HG03575 (cell line): ENCODE results near the gene NUP210L.
"Not testable (repeated sequence)": the region's sequence is repeated elsewhere in the genome, so short reads cannot be mapped to it uniquely, and the experiment has no call there.

Experiments
- ATAC-seq: cut with Tn5 transposase; IDR thresholded peaks from one replicate; pipeline ENCODE4 v1.9.1; 2021; ENCODE audit not compliant: unreplicated experiment, insufficient number of reproducible peaks, low FRiP score; ENCODE audit errors: extremely low read depth

NUP210L gene

DNA sequence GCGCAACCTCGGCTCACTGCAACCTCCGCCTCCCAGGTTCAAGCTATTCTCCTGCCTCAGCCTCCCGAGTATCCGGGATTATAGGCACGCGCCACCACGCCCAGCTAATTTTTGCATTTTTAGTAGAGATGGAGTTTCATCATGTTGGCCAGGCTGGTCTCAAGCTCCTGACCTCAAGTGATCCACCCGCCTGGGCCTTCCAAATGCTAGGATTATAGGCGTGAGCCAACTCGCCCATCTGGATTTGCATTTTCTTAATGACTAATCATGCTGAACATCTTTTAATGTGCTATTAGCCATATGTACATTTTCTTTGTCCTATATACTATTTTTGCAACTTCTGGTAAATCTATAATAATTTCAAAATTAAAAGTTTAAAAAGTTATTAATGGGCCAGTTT, 31.7 kb downstream of the NUP210L start:
- not testable (repeated sequence) for ATAC-seq

DNA sequence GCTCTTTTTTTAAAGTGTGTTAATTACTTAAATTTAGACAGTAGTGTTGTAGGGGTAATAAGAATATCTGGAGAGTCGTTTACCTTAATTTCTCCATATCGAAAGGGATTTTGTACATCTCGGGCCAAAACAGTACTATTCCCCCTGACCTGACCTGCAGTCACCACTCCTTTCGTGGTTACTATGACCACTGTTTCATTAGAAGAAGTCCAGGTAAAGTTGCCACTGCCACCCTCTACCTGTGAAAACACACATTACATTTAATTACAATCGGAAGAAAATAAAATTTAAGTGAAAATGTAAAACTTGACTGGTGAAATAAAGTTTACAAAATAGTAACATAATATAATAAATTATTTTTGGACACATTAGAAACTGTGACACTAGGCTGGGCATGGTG, 37.2 kb downstream of the NUP210L start:
- no peak for ATAC-seq

DNA sequence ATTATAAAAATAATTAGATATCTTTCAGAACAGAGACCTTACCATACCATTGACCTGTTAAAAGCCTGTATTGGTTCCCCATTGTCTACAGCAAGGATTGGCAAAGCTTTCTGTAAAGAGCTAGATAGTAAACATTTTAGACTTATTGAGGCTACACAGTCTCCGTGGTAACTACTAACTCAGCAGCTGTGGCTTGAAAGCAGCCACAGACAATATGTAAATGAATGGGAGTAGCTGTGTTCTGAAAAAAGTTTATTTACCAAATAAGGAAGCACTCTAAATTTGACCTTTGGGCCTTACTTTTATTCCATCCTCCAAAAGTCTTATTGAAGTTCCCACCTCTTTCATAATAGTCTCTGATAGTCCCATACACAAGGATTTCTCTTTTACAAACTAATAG, 39.7 kb downstream of the NUP210L start:
- ATAC-seq = no peak

DNA sequence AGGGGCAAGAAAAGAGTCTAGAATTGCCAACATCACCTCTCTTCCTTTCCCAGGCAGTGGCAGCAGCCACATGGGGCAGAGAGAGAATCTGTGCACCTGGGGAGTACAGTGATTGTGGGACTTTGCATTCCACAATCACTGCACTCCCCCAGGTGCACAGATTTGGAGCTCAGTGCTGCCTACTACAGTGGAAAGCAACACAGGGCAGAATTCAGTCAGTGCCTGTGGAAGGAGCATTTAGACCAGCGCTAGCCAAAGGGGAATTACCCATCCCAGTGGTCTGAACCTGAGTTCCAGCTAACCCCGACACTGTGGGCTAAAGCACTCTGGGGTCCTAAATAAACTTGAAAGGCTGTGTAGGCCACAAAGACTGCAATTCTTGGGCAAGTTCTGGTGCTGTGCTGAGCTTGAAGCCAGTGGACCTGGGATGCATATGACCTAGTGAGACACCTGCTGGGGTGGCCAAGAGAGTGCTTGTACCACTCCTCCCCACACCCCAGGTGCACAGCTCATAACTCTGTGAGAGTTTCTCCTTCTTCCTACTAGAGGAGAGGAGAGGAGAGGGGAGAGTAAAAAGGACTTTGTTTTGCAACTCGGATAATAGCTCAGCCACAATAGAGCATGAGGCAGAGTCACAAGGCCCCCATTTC, 50.3 kb downstream of the NUP210L start:
- no peak for ATAC-seq

DNA sequence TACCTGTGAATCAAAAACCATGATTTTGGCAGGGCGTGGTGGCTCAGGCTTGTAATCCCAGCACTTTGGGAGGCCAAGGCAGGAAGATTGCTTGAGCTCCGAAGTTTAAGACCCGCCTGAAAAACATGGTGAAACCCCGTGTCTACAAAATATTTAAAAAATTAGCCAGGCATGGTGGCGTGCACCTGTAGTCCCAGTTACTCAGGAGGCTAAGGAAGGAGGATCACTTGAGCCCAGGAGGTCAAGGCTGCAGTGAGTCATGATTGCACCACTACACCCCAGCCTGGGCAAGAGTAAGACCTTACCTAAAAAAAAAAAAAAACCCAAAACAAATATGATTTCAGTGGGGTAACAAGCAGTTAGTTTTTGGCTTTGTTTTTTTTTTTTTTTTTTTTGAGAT, 54.7 kb downstream of the NUP210L start:
- not testable (repeated sequence) for ATAC-seq

DNA sequence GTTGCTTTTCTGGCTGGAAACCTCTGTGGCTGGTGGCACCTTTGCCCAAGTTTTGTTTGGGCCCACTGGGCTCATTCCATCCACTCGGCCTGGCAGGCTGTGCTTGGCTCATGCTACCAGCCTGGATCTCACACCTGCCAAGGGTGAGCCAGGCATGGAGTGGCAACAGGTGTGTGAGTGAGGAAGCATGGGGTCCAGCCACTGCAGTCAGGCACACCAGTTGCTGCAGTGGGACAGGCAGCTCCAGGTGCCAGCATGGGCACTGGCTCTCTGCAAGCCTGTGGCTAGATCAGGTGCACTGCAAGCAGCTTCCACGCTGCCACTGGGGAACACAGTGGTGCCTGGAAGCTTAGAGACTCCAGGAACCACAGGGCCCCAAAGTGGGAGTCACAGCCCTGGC, 57.0 kb downstream of the NUP210L start:
- ATAC-seq = no peak

DNA sequence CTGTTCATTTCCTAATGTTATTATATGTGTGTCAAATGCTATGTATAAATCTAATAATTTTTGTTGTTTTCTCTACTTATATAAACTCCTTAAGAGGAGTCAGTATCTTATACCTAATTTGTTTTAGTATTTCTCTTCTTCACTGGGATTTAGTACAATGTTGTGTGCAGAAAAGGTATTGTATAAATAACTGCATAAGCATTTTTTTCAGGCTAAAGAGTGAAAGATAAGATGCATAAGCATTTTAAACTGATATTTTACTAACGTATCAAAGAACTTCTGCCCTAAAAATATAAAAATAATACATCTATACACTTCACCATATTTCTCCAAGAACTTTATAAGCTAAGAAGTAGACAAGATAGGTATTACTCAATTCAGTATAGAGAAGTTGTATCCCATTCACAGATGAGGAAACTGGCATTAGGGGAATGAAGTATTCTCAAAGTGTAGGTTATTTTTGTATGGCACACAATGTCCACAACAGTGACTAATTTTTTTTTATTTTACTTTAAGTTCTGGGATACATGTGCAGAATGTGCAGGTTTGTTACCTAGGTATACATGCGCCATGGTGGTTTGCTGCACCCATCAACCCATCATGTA, 59.3 kb downstream of the NUP210L start:
- ATAC-seq = no peak

DNA sequence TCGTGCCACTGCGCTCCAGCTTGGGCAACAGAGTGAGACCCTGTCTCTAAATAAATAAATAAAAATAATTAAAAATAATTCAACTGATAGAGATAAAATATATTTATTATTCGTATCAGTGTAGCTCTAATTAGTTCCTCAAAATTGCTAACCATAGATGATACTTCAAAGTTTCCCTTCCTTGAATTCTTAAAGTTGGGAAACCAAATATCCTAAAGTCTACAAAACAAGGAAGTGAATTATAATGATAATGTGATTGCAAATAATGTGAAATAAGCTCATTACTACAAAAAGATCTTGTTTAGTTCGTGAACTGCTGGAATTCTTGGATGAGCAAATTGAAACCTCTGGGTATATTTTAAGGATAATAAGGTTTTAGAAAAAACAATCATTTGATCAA, 60.5 kb downstream of the NUP210L start:
- ATAC-seq = no peak

DNA sequence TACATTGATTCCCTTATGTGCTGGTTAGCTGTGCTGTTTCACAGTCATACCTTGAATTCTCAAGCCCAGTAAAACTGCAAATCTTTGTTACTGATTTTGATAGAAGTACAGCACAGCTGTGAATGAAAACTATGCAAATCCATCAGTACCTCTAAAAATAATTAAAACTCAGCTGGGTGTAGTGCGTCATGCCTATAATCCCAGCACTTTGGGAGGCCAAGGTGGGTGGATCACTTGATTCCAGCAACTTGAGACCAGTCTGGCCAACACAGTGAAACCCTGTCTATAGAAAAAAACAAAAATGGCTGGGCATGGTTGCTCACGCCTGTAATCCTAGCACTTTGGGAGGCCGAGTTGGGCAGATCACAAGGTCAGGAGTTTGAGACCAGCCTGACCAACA, 61.2 kb downstream of the NUP210L start:
- no peak for ATAC-seq

DNA sequence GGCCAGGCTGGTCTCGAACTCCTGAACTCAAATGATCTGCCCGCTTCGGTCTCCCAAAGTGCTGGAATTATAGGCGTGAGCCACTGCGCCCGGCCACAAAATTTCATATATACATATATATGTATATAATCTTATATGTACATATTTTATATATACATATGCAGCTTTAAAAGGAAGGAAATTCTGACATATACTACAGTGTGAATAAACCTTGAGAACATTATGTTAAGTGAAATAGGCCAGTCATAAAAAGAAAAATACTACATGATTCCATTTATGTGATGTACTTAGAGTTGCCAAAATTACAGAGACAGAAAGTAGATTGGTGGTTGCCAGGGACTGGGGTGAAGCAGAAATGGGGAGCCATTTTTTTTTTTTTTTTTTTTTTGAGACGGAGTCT, 63.2 kb downstream of the NUP210L start:
- no peak for ATAC-seq

DNA sequence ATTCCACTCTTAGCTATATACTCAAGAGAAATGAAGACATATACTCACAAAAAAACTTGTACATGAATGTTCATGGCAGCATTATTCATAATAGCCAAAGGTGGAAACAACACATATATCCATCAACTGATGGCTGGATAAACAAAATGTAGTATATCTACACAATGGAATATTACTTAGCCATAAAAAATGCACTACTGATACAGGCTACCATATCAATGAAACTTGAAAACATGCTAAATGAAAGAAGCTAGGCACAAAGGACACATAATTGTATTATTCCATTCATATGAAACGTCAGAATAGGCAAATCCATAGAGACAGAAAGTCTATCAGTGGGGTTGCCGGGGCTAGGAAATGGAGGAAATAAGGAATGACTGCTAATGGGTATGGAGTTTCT, 67.3 kb downstream of the NUP210L start:
- ATAC-seq = no peak

DNA sequence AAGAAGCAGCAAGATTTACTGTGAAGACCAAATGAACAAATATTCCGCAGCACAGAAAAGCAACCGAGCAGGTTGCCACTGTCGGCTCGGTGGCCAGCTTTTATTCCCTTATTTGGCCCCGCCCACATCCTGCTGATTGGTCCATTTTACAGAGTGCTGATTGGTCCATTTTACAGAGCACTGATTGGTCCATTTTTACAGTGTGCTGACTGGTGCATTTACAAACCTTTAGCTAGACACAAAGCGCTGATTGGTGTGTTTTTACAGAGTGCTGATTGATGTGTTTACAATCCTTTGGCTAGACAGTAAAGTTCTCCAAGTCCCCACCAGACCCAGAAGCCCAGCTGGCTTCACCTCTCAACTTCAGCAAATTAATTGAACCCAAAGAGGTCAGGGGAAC, 71.8 kb downstream of the NUP210L start:
- ATAC-seq = not testable (repeated sequence)

DNA sequence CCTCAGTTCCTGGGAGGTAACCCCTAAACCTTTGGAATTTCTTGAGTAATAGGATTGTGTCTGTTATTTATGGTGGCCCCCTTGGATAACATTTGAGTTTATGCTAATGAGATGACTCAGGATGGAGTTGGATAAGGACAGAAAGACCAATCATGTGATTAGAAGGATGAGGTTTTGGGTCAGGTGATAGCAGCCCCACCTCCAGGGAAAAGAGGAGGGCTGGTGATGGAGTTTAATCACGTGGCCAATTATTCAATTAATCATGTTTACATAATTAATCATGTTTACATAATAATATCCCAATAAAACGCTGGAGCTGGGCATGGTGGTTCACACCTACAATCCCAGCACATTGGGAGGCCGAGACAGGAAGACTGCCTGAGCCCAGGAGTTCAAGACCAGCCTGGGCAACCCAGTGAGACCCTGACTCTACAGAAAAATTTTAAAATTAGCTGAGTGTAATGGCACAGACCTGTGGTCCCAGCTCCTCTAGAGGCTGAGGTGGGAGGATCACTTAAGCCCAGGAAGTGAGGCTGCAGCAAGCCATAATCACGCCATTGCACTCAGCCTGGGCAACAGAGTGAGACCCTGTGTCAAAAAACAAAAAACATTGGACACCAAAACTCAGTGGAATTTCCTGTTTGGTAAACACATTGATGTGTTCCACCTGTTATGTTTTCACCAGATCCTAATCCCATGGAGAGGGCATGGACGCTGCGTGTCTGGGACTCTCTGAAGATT, 73.3 kb downstream of the NUP210L start:
- ATAC-seq = no peak

DNA sequence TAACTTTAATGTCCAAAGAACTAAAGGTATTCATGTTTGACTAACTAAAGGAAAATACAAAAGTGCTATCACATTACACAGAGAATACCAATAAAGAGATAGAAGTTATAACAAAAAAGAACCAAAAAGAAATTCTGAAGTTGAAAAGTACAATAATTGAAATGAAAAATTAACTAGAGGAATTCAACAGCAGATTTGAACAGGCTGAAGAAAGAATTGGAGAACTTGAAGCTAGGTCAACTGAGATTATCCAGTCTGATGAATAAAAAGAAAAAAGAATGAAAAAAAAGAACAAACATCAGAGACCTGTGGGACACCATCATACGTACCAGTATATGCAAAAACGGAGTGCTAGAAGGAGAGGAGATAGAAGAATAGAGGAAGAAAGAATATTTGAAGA, 78.5 kb downstream of the NUP210L start:
- no peak for ATAC-seq

DNA sequence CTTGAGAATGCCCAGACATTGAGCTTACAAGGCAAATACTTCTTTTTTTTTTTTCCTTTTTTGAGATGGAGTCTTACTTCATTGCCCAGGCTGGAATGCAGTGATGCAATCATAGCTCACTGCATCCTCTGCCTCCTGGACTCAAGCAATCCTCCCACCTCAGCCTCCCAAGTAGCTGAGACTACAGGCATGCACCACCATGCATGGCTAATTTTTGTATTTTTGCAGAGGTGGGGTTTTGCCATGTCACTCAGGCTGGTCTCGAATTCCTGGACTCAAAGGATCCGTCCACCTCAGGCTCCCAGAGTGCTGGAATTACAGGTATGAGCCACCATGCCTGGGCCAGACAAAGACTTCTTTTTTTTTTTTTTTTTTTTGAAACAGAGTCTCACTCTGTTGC, 79.1 kb downstream of the NUP210L start:
- no peak for ATAC-seq

DNA sequence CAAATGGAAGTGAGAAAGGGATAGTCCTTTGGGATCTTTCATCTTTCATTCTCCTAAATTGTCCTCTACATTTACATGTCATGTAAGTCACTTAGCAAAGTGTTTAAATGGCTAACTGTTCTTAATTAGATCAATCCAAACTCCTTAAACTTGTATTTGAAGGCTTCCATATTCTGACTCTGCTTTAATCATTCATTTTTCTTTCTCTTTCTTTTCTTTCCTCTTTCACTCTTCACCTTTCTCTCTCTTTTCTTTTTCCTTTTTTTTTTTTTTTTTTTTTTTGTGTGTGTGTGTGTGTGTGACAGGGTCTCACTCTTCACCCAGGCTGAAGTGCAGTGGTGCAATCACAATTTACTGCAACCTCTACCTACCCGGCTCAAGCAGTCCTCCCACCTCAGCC, 92.6 kb downstream of the NUP210L start:
- ATAC-seq = no peak

DNA sequence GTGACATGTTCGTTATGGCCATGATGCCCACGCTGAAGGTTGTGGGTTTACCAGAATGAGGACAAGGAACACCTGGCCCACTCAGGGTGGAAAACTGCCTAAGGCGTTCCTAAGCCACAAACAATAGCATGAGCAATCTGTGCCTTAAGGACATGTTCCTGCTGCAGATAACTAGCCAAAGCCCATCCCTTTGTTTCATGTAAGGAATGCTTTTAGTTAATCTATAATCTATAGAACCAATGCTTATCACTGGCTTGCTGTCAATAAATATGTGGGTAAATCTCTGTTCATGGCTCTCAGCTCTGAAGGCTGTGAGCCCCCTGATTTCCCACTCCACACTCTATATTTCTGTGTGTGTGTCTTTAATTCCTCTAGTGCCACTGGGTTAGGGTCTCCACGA, 107.4 kb downstream of the NUP210L start:
- not testable (repeated sequence) for ATAC-seq

DNA sequence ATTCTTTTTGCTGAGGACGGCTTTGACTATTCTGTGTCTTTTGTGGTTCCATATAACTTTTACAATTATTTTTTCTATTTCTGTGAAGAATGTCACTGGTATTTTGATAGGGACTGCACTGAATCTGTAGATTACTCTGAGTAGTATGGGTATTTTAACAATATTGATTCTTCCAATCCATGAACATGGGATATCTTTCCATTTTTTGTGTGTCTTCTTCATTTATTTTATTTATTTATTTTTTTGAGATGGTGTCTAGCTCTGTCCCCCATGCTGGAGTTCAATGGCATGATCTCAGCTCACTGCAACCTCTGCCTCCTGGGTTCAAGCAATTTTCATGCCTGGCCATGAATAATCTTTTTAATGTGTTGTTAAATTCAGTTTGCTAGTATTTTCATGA, 121.2 kb downstream of the NUP210L start:
- not testable (repeated sequence) for ATAC-seq

DNA sequence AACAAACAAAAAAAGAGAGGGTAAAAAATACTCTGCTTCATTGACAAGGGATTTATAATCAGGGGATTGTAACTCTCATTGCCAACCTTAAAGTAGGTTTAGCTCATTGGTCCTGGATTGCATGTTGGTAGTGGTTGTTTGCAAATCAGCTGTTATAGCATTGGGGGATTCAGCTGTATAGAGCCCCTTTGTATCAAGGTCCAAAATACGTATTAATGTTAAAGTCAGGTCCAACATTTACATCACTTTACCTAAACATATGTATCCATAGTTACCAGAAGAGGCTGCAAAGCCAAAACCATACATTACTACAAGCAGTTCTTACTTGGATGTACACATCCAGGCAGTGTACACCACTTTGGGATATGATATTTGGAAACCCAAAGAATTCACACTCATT, 134.9 kb downstream of the NUP210L start:
- no peak for ATAC-seq

DNA sequence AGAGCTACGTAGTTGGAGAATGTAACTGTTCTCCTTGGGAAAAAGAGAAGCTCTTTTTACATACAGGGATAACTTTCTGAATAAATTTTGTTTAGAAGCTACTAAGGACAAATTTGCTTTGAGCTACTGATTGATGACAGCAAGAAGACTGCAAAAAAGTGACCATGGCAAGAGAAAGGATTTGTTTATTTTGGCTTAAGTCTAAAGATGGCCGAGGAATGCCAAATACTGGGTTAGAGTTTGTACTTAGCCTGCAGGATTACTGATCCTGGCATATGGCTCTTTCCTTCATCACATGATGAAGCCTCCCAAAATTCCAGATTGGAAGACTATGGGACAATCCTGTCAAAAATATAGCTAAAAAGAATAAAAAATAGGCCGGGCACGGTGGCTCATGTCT, 135.6 kb downstream of the NUP210L start:
- ATAC-seq = no peak
